Prostate gland (tissue), 2 donors: Measurements from ENCODE around the gene SND1.

Source experiments
- POLR2A ChIP-seq: fragments of 450-650 bp; IDR thresholded peaks from one replicate; pipeline ENCODE4 v1.6.1; 2016; ENCODE audit warnings: antibody characterized with exemption, mild to moderate bottlenecking
- POLR2AphosphoS5 ChIP-seq: sonication (generic); formaldehyde crosslinking; IDR thresholded peaks from one replicate; pipeline ENCODE4 v1.6.1; 2017; ENCODE audit warnings: antibody characterized with exemption
- TF ChIP-seq, protein P1 (sequence below), 4 experiments: fragments of 200-600 bp in 2 of 4; fragments of 450-650 bp in 2 of 4; sonication (generic) in 2 of 4; IDR thresholded peaks; 1 replicate in 3 of 4; 2 replicates in 1 of 4; pipeline ENCODE4 v1.5.1; 2016 to 2019; ENCODE audit warnings: antibody characterized with exemption in 4 of 4, mild to moderate bottlenecking in 2 of 4, moderate library complexity in 2 of 4

DNA sequence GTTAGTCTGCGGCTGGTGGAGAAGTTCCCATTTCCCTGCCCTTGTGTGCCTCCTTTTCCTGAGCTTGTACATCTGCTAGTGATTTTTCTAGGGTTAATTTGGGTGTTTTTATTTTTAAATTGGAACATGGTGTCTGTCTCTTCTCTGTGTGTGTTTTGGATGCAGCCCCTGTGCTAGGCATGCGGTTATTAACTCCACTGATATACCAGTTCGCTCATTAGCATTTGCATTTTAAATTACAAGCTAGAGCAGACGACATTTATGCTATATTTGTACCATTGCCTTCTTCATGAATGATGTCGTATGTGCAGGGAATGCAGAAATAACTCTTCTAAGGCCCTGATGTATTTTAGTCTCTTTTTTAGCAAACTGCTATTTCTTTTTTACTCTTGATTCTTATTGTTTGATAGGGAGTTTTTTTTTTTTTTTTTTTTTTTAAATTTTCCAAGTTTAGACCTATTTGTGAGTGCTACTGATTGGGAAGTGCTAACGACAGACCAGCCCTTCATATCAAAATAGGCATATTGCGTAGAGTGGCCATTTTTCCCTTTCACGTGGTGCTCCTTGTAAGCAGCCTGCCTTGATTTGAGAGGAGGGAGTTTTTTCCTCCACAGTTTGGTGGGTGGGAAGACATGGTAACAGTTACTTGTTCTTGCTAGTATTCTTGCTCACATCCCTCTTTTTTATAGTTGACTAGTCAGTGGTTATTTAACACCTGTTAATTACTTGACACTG is 289.6 kb downstream of the SND1 start:
- TF ChIP-seq, protein P1, sequence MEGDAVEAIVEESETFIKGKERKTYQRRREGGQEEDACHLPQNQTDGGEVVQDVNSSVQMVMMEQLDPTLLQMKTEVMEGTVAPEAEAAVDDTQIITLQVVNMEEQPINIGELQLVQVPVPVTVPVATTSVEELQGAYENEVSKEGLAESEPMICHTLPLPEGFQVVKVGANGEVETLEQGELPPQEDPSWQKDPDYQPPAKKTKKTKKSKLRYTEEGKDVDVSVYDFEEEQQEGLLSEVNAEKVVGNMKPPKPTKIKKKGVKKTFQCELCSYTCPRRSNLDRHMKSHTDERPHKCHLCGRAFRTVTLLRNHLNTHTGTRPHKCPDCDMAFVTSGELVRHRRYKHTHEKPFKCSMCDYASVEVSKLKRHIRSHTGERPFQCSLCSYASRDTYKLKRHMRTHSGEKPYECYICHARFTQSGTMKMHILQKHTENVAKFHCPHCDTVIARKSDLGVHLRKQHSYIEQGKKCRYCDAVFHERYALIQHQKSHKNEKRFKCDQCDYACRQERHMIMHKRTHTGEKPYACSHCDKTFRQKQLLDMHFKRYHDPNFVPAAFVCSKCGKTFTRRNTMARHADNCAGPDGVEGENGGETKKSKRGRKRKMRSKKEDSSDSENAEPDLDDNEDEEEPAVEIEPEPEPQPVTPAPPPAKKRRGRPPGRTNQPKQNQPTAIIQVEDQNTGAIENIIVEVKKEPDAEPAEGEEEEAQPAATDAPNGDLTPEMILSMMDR (IDR thresholded peaks at IDR 0.05): no peak
- TF ChIP-seq POLR2A (no peak), POLR2AphosphoS5 (no peak)
